T47D (cell line): ENCODE measurements around the gene CLDN16.

Experiments used
- DNase-seq, 2 experiments: peaks; one replicate each; pipeline versions ENCODE4 v3.0.0 to v3.0.0-alpha.2; 2011 to 2012; ENCODE audit warnings: low read depth in 1 of 2, low spot score in 1 of 2
- JUND ChIP-seq: IDR thresholded peaks from 2 replicates; pipeline ENCODE4 v1.6.1; 2012; ENCODE audit warnings: low read depth
- in situ Hi-C: cut with HindIII; loops from 2 replicates; pipeline ENCODE4 v1.10.0; 2016; ENCODE audit warnings: low sequenced_read_pairs, low pct_unique_long_range_greater_than_20kb

The CLDN16 gene

GRCh38 chr3:190362258-190362657 lies 25.7 kb upstream of the CLDN16 start:
- in situ Hi-C loops, result no loop called here
- no peak for TF ChIP-seq JUND

GRCh38 chr3:190366133-190366532 lies 21.8 kb upstream of the CLDN16 start:
- no peak for TF ChIP-seq JUND
- in situ Hi-C loops, result no loop called here
- no peak for DNase-seq

More at GRCh38 chr3:190362258-190362657, 25.7 kb upstream of the CLDN16 start:
- DNase-seq, result no peak

GRCh38 chr3:190368881-190369280 lies 19.1 kb upstream of the CLDN16 start:
- no peak for TF ChIP-seq JUND
- in situ Hi-C loops, result no loop called here
- no peak for DNase-seq

GRCh38 chr3:190369668-190370295 lies 18.2 kb upstream of the CLDN16 start:
- TF ChIP-seq JUND, result no peak
- peak in 1 of 2 experiments; percentile 32 for DNase-seq
- in situ Hi-C loops, result no loop called here

DNA sequence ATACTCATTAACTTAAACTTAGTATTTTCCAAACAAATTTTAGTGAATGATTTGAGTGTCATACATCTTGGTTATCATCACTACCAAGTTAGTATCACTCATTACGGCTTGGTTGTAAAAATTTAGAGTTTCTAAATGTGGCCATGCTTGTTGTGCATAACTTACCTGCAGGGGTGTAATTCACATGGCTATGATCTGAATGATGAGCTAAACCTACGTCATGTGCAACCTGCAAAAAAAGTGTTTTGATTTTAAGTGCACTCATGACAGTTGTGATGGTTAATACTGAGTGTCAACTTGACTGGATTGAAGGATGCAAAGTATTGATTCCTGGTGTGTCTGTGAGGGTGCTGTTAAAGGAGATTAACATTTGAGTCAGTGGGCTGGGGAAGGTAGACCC lies 17.6 kb upstream of the CLDN16 start:
- in situ Hi-C loops, result no loop called here
- DNase-seq, result no peak
- no peak for TF ChIP-seq JUND

DNA sequence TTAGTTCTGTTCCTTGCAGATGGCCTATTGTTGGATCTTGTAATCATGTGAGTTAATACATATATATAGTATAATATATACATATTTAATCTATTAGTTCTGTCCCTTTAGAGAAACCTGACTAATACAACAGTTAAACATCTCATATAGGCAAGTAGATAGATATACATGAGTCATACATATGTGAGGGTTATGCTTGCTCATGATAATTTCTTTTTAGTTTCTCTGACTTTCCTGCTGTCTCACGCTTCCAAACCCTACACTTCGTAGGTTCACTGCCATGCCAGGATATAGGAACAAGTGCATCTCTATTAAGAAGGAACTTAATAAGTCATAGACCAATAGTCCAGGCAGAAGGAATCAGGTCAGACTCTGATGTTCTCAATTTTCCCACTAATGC lies 16.8 kb upstream of the CLDN16 start:
- no peak for TF ChIP-seq JUND
- DNase-seq, result no peak
- in situ Hi-C loops, result no loop called here

GRCh38 chr3:190375246-190375645 lies 12.7 kb upstream of the CLDN16 start:
- in situ Hi-C loops, result no loop called here

DNA sequence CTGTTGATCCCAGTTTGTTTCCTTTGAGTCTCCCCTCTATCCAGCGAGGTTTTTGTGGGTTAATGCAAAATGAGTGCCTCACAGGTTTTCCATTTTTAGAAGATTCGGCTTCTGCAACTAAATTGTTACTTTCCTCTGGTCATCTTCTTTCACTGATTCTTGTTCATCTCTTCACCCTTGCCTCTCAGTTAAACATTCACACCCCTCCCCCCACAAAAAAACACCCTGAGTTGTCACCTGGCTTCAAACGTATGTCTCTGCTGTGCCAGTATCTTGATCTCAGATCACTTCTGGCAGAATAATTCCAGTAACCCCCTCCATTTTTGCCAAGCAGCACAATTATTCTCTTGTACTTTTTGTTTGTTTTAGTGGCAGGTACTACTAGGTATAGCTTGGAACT lies 12.3 kb upstream of the CLDN16 start:
- no peak for DNase-seq
- no peak for TF ChIP-seq JUND
- in situ Hi-C loops, result no loop called here

More at GRCh38 chr3:190375246-190375645, 12.7 kb upstream of the CLDN16 start:
- TF ChIP-seq JUND, result no peak
- no peak for DNase-seq

DNA sequence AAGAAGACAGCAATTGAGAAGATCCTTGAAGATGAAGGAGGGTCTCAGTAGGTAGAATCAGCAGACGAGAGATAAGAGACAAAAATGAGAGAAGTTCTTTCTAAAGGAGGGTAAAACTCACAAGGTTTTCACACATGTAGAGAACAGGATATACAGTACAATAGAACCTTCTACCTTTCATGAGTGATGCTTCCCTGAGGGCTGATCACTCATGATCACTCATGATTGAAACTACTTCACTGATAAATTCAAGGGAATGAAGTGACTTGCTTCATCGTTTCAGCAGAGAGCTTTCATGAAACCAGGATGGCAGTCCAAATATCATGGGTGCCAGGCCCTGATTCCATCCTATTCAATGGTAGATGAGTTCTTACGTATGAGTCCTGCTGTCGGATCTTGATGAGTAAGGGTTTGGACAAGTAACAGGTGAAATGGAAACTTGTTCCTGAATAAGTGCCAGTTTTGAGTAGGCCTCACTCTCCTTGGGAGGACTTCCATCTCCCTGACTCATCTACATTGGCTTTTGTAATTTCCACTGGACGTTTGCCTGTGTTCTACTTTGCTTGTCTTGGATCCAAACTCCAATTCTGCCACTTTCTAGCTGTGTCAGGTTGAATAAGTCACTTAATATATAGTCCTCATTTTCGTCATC lies 9.6 kb upstream of the CLDN16 start:
- in situ Hi-C loops, result no loop called here

GRCh38 chr3:190380184-190380583 lies 7.8 kb upstream of the CLDN16 start:
- in situ Hi-C loops, result no loop called here
- DNase-seq, result no peak
- TF ChIP-seq JUND, result no peak

More for the DNA sequence above, 9.6 kb upstream of the CLDN16 start:
- TF ChIP-seq JUND, result no peak
- no peak for DNase-seq

GRCh38 chr3:190381441-190381840 lies 6.5 kb upstream of the CLDN16 start:
- no peak for DNase-seq
- TF ChIP-seq JUND, result no peak
- in situ Hi-C loops, result no loop called here

DNA sequence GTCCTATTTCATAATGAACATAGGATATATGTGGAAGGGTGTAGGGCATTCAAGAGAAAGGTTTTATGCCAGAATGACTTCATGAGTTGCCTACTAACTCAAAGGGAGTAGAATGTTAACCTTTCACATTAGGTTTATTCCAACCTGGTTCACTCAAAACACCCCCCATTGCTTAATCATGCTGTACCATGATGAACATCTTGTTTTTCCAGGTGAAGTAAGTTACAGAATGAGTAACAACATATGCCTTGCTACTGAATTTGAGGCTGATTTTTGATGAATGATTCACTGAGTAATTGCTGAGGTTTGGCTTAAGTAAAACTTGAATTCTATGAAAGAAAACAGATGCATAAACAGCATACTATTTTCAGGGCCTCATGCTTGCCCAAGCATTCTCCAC lies 5.9 kb upstream of the CLDN16 start:
- in situ Hi-C loops, result no loop called here
- DNase-seq, result no peak
- TF ChIP-seq JUND, result no peak

DNA sequence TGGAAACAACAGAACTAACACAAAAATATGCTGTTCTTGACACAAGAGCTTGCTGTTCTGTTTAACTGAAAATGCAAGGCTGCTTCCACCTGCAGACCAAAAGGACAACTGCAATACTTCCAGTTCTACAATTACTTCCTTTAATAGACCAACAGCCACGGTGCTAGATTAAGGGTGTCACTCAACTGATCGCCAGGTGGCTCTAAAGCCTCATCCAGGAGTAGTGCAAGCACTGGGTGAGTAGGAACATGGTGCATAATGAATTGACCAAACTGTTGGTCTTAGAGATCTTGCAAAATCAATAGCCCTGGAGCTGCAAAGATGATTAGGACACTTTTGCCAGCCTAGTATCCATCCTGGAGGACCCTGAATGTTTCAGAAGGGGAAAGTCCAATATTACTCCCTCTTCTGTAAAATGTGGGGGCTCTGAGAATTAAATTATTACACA lies 3.6 kb upstream of the CLDN16 start:
- DNase-seq, result peak; percentile 71 to 97
- TF ChIP-seq JUND, result no peak
- in situ Hi-C loops, result no loop called here
